Stimulated activated CD4-positive, alpha-beta T cell treated with anti-CD3 and anti-CD28 coated beads, TNF-alpha, amount 100 ng/mL, for 24 hours (primary cell): ENCODE data around the gene APOF.
"Not testable (repeated sequence)": the region's sequence is repeated elsewhere in the genome, so short reads cannot be mapped to it uniquely, and the experiment has no call there.

ENCODE experiments used
- DNase-seq, 3 experiments: peaks; one replicate each; pipeline ENCODE4 v3.0.0-alpha.2; 2020; ENCODE audit warnings: low read depth in 3 of 3

The APOF gene

GRCh38 chr12:56362130-56363059, at the start of gene APOF:
Gene APOF, minus strand, starts transcription at chr12:56362857. Its CDS starts 112 bp downstream, at chr12:56362745.
- DNase-seq = no peak

DNA sequence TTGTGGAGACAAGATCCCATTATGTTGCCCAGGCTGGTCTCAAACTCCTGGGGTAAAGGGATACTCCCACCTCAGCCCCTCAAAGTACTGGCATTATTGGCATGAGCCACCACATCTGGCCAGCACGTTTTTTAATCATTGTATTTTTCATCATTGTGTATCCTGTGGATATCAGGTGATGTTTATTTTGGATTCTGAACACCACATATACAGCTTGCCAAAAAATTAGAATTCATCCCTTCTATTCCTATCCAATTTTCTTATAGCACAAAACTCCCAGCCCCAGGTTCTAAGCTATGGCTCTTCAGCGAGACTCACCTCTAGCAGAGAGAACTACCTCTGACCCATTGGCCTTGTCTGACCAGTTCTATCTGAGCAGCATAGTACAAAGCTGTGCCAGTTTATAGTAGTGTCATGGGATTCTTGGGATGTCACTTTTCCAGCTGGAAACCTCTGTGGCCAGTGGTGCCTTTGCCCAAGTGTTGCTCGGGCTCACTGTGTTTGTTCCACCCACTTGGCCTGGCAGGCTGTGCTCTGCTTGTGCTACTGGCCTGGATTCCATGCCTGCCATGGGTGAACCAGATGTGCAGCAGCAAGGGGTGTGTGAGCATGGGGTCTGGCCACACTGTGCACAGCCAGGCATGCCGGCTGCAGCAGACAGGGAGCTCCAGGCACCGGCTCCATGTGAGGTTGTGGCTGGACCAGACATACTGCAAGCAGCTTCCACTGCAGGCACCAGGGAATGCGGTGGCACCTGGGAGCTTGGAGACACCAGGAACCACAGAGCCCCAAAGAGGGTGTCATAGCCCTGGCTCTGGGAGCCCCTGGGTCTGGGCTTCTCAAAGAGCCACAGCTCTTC, 49.4 kb upstream of the APOF start:
- no peak for DNase-seq

GRCh38 chr12:56410768-56411167, 48.1 kb upstream of the APOF start:
- no peak for DNase-seq

DNA sequence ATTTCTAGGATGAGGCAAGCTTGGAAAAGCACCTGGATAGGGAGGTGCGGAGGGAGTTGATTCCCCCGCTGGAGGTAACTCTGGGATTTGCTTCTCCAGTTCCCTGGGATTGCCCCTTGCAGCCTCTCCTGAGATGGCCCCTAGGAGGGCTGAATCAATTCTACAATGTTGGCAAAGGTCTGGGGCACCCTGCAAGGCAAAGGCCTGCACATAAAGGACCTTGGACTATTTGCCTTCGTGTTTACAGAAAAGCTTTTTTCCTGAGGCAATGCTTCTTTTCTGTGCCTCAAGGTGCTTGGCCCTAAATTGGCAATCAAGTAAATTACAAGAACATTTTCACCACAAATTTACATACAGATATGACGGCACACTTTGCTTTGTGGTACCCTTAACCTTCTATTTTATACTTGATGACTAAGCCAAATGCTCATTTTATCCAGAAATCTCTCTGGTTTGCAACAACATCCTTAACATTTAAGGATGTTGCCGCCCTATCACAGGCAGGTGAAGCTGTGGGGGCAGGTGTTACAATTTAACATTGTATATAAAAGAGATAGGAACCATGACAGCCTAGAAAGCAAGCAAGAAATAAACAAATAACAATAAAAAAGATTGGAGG, 46.3 kb upstream of the APOF start:
- no peak for DNase-seq

GRCh38 chr12:56404227-56404626, 41.6 kb upstream of the APOF start:
- DNase-seq = not testable (repeated sequence)

DNA sequence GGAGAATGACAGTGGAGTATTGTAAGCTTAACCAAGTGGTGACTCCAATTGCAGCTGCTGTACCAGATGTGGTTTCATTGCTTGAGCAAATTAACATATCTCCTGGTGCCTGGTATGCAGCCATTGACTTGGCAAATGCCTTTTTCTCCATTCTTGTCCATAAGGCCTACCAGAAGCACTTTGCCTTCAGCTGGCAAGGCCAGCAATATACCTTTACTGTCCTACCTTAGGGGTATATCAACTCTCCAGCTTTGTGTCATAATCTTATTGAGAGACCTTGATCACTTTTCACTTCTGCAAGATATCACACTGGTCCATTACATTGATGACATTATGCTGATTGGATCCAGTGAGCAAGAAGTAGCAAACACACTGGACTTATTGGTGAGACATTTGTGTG, 39.0 kb upstream of the APOF start:
- not testable (repeated sequence) for DNase-seq

DNA sequence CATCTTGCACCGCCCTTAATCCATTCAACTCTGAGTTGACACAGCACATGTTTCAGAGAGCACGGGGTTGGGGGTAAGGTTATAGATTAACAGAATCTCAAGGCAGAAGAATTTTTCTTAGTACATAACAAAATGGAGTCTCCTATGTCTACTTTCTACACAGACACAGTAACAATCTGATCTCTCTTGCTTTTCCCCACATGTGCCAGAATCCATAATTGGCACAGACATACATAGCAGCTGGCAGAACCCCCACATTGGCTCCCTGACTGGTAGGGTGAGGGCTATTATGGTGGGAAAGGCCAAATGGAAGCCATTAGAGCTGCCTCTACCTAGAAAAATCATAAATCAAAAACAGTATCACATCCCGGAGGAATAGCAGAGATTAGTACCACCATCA, 38.5 kb upstream of the APOF start:
- not testable (repeated sequence) for DNase-seq

GRCh38 chr12:56399466-56399865, 36.8 kb upstream of the APOF start:
- not testable (repeated sequence) for DNase-seq

DNA sequence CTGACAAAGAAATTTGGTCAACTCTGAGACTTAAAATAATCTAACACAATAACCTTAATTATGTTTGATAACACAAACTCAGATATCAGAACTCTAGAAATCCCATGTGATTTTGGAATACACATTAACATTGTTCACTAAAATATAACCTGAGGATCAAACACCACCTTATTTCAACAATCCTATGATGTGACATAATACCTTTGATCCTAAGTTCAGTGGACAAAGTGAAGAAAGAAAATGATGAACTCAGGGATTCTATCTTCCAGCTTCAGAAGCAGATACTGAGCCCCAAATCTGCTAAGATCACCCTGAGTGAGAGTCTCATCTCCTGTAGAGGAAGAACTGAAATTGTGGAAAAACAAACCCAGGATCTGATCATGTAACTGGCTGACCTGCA, 35.7 kb upstream of the APOF start:
- no peak for DNase-seq

DNA sequence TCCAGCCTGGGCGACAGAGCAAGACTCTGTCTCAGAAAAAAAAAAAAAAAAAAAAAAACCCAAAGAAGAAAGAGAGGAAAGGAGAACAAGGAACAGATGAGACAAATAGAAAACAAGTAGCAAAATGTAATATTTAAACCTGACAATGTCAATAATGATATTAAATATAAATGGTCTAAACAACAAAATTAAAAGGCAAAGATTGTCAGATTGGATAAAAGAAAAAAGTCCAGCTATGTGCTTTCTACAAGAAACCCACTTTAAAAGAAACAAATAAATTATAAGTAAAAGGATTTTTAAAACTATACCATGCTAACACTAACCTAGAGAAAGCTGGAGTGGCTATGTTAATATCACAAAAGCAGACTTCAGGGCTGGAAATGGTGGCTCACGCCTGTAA, 29.7 kb upstream of the APOF start:
- DNase-seq = no peak

GRCh38 chr12:56391721-56392120, 29.1 kb upstream of the APOF start:
- no peak for DNase-seq

DNA sequence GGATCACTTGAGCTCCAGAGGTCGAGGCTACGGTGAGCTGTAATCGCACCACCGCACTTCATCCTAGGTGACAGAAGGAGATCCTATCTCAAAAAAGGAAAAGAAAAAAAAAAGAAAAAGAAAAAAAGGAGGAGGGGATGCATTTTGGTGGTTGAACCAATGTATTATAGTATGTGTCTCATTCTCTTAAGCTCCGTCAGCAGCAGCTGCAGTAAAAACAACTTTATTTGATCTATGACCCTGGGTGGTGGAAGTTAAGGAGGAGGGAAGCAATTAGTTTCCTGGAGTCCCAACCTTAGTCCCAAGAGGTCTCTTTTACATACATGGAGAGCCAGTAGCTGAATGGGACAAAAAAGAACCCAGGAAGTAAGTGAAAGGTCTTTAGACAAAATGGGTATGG, 26.8 kb upstream of the APOF start:
- DNase-seq = no peak

GRCh38 chr12:56387152-56387736, 24.6 kb upstream of the APOF start:
- no peak for DNase-seq

DNA sequence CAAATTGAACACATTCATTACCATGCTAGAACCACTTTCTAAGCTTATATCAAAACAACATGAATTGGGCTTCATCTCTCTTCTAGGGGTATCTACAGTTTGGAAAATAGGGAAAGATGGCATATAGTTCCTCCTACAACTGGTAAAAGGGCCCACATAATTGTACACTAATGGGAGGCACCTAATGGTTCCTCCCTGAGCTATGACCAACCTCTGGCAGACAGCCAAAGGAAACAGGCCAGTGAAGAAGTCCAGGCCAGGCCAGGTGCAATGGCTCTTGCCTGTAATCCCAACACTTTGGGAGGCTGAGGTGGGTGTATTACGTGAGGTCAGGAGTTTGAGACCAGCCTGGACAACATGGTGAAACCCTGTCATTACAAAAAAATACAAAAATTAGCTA, 23.2 kb upstream of the APOF start:
- DNase-seq = no peak

- no peak for DNase-seq
Measured at GRCh38 chr12:56382611-56383010, 20.0 kb upstream of the APOF start.

GRCh38 chr12:56377989-56378316, 15.3 kb upstream of the APOF start:
- no peak for DNase-seq

GRCh38 chr12:56377310-56377988, 14.8 kb upstream of the APOF start:
- DNase-seq = no peak

DNA sequence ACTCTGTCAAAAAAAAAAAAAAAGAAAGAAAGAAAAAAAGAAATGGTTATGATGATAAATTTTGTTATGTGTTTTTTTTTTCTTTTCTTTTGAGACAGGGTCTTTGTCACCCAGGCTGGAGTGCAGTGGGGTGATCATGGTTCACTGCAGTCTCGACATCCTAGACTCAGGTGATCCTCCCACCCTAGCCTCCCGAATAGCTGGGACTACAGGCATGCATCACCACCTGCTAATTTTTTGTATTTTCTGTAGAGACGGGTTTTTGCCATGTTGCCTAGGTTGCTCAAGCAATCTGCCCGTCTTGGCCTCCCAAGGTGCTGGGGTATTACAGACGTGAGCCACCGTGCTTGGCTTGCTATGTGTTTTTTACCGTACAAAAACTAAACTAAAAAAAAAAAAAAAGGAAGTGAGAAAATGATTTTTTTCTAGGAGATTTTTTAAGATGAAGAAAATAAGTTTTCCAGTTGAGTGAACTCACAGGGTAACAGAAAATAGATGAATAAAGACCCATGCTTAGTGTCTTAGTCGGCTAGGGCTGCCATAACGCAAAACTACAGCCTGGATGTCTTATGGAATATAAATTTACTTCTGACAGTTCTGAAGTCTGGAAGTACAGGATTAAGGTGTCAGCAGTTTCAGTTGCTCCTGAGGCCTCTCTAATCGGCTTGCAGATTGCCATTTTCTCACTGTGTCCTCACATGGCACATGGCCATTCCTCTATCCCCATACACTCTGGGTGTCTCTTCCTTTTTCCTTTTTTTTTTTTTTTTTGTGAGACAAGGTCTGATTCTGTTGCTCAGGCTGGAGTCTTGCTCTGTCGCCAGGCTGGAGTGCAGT, 13.2 kb upstream of the APOF start:
- no peak for DNase-seq

DNA sequence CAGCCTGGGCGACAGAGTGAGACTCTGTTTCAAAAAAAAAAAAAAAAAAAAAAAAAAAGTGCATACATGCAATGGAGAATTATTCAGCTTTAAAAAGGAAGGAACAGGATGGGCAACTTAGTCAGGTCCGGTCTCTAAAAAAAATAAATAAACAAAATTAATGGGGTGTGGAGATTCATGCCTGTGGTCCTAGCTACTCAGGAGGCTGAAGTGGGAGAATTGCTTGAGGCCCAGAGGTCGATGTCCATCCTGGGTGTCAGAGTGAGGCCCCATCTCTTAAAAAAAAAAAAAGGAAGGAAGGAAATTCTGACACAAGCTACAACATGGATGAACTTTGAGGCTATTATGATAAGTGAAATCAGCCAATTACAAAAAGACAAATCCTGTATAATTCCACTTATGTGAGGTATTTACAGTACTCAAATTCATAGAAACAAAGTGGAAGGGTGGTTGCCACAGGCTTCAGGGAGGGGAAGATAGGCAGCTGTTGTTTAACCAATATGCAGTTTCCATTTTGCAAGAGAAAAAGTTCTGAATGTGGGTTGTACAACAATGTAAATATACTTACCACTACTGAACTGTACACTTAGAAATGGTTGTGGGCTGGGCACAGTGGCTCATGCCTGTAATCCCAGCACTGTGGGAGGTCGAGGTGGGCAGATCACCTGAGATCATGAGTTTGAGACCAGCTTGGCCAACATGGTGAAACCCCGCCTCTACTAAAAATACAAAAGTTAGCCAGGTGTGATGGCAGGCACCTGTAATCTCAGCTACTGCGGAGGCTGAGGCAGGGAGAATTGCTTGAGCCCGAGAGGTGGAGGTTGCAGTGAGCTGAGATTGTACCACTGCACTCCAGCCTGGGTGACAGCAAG, 12.3 kb upstream of the APOF start:
- no peak for DNase-seq

GRCh38 chr12:56373515-56373914, 10.9 kb upstream of the APOF start:
- DNase-seq = no peak
